Measurements from ENCODE around the gene PIK3C2G.

The PIK3C2G gene

GRCh38 chr12:18400186-18400585, 138.9 kb downstream of the PIK3C2G start:
- ATAC-seq = no peak
- TF ChIP-seq PPARA (CRISPR knock-in tag; IDR thresholded peaks at IDR 0.05; ENCODE audit: borderline replicate concordance) (no peak), ZFP3 (CRISPR knock-in tag; IDR thresholded peaks at IDR 0.05) (no peak), TSHZ2 (CRISPR knock-in tag; IDR thresholded peaks at IDR 0.05) (no peak), POU6F1 (CRISPR knock-in tag; IDR thresholded peaks at IDR 0.05; ENCODE audit: borderline replicate concordance, low read depth) (no peak), TCF4 (CRISPR knock-in tag; IDR thresholded peaks at IDR 0.05; ENCODE audit: borderline replicate concordance) (no peak), OSR1 (CRISPR knock-in tag; IDR thresholded peaks at IDR 0.05) (no peak), ESRRG (CRISPR knock-in tag; IDR thresholded peaks at IDR 0.05) (no peak), ZNF565 (CRISPR knock-in tag; conservative IDR thresholded peaks at IDR 0.05; ENCODE audit: low read depth) (no peak), BACH2 (CRISPR knock-in tag; IDR thresholded peaks at IDR 0.05; ENCODE audit: borderline replicate concordance) (no peak), CREB5 (CRISPR knock-in tag; IDR thresholded peaks at IDR 0.05; ENCODE audit: low read depth) (no peak), GLIS3 (CRISPR knock-in tag; IDR thresholded peaks at IDR 0.05) (no peak), CSRNP3 (CRISPR knock-in tag; IDR thresholded peaks at IDR 0.05) (no peak), ZNF70 (CRISPR knock-in tag; IDR thresholded peaks at IDR 0.05) (no peak), ZFP30 (CRISPR knock-in tag; IDR thresholded peaks at IDR 0.05) (no peak)

- TF ChIP-seq ZNF565 (CRISPR knock-in tag; conservative IDR thresholded peaks at IDR 0.05; ENCODE audit: low read depth) (no peak), ZFP3 (CRISPR knock-in tag; IDR thresholded peaks at IDR 0.05) (no peak), ZFP30 (CRISPR knock-in tag; IDR thresholded peaks at IDR 0.05) (no peak), TSHZ2 (CRISPR knock-in tag; IDR thresholded peaks at IDR 0.05) (no peak), ARNTL (CRISPR knock-in tag; IDR thresholded peaks at IDR 0.05; ENCODE audit: borderline replicate concordance, low read depth) (no peak), ZNF8 (CRISPR knock-in tag; IDR thresholded peaks at IDR 0.05) (no peak), CSDC2 (CRISPR knock-in tag; IDR thresholded peaks at IDR 0.05) (no peak), TOX (CRISPR knock-in tag; IDR thresholded peaks at IDR 0.05; ENCODE audit: borderline replicate concordance) (no peak), SNAI2 (CRISPR knock-in tag; IDR thresholded peaks at IDR 0.05) (no peak), PATZ1 (CRISPR knock-in tag; IDR thresholded peaks at IDR 0.05; ENCODE audit: borderline replicate concordance) (no peak), POU6F1 (CRISPR knock-in tag; IDR thresholded peaks at IDR 0.05; ENCODE audit: borderline replicate concordance, low read depth) (no peak)
- ATAC-seq = no peak
Measured at GRCh38 chr12:18402872-18403611, 141.7 kb downstream of the PIK3C2G start.

Measured in SK-N-SH treated with all-trans-retinoic acid at 6 μM for 48 hours (cell line).